OCI-LY3 (cell line): ENCODE data around the gene TSPY3.
"Not testable (repeated sequence)": the region's sequence is repeated elsewhere in the genome, so short reads cannot be mapped to it uniquely, and the experiment has no call there.

ENCODE experiments used
- CTCF ChIP-seq: fragments of 200-600, 300-600 bp; sonication (generic); IDR thresholded peaks from 2 replicates; pipeline ENCODE4 v1.5.1; 2014; ENCODE audit warnings: antibody characterized with exemption, low read length, low read depth
- EZH2phosphoT487 ChIP-seq: fragments of 200-600 bp; shearing (Covaris generic); IDR thresholded peaks from 2 replicates; pipeline ENCODE4 v1.6.1; 2018; ENCODE audit warnings: antibody characterized with exemption, mixed run types, low read depth

GRCh38 chrY:9396527-9396926 is 1.7 kb upstream of the TSPY3 start:
- not testable (repeated sequence) for TF ChIP-seq CTCF, EZH2phosphoT487
